Gastrocnemius medialis (tissue), 4 donors: ENCODE data around the gene RHOT2. TPM values are rescaled to one million over a fixed set of nuclear protein-coding genes. Genes with fewer than 3 reads are reported as not detected.

Experiments
- ATAC-seq, 2 donors: fragments of 150-250 bp; one replicate each; pipeline ENCODE4 v1.9.1; 2016
- DNase-seq, 2 donors: peaks; one replicate each; pipeline ENCODE4 v3.0.0-alpha.2; 2019
- H3K27ac ChIP-seq, 4 donors: fragments of 200-600 bp; sonication (generic); 1 replicate in 1 of 4; 2 replicates in 3 of 4; pipeline ENCODE4 v1.5.1; 2016 to 2018; ENCODE audit warnings: mild to moderate bottlenecking in 2 of 4, moderate library complexity in 1 of 4
- H3K27me3 ChIP-seq, 3 donors: fragments of 200-600 bp; sonication (generic) in 2 of 3; 1 replicate in 1 of 3; 2 replicates in 2 of 3; pipeline versions ENCODE4 v1.5.1 to v1.6.0; 2016 to 2019; ENCODE audit warnings: mild to moderate bottlenecking in 1 of 3, moderate library complexity in 1 of 3
- H3K36me3 ChIP-seq, 2 donors: fragments of 200-600 bp; sonication (generic) in 1 of 2; one replicate each; pipeline ENCODE4 v1.5.1; 2017 to 2018
- H3K4me1 ChIP-seq, 2 donors: fragments of 200-600 bp; sonication (generic) in 1 of 2; one replicate each; pipeline ENCODE4 v1.5.1; 2016 to 2017; ENCODE audit warnings: mild to moderate bottlenecking in 2 of 2
- H3K4me3 ChIP-seq, 4 donors: fragments of 200-600 bp; sonication (generic) in 3 of 4; 1 replicate in 1 of 4; 2 replicates in 3 of 4; pipeline ENCODE4 v1.5.1; 2016 to 2019; ENCODE audit warnings: mild to moderate bottlenecking in 2 of 4
- H3K9me3 ChIP-seq, 3 donors: fragments of 200-600 bp; sonication (generic) in 2 of 3; 1 replicate in 1 of 3; 2 replicates in 2 of 3; pipeline ENCODE4 v1.5.1; 2016 to 2019
- POLR2A ChIP-seq, 2 donors: fragments of 450-650 bp; IDR thresholded peaks; one replicate each; pipeline ENCODE4 v1.6.1; 2017; ENCODE audit warnings: antibody characterized with exemption in 2 of 2, mild to moderate bottlenecking in 2 of 2, moderate library complexity in 2 of 2
- in situ Hi-C, 4 donors: fragments of 200-750 bp; cut with MboI; loops; one replicate each; pipeline versions ENCODE4 v1.15.0 to v1.8.0; 2017; ENCODE audit warnings: low sequenced_read_pairs in 4 of 4
- intact Hi-C: fragments of 100-400 bp; cut with DNase I; formaldehyde crosslinking; loops from one replicate; pipeline ENCODE4 v1.15.1; 2023; ENCODE audit warnings: low total_unique reads
- total RNA-seq, 4 donors: library from RNA; depleted of rRNA; stranded (reverse); fragments of >200 nt; gene quantifications; one replicate each; pipeline versions ENCODE4 v1.1.0 to v1.2.3, GENCODE V29; 2016
- TF ChIP-seq, protein P1 (sequence below), 5 experiments: fragments of 450-650 bp in 3 of 5; fragments of 200-600 bp in 2 of 5; sonication (generic) in 2 of 5; IDR thresholded peaks in 4 of 5; conservative IDR thresholded peaks in 1 of 5; 1 replicate in 4 of 5; 2 replicates in 1 of 5; pipeline ENCODE4 v1.5.1; 2016 to 2019; ENCODE audit warnings: antibody characterized with exemption in 5 of 5, mild to moderate bottlenecking in 3 of 5, moderate library complexity in 3 of 5

The RHOT2 gene
- total RNA-seq, 4 donors from 2014 or later = 20.9 to 41.6 (median 27.3) TPM

DNA sequence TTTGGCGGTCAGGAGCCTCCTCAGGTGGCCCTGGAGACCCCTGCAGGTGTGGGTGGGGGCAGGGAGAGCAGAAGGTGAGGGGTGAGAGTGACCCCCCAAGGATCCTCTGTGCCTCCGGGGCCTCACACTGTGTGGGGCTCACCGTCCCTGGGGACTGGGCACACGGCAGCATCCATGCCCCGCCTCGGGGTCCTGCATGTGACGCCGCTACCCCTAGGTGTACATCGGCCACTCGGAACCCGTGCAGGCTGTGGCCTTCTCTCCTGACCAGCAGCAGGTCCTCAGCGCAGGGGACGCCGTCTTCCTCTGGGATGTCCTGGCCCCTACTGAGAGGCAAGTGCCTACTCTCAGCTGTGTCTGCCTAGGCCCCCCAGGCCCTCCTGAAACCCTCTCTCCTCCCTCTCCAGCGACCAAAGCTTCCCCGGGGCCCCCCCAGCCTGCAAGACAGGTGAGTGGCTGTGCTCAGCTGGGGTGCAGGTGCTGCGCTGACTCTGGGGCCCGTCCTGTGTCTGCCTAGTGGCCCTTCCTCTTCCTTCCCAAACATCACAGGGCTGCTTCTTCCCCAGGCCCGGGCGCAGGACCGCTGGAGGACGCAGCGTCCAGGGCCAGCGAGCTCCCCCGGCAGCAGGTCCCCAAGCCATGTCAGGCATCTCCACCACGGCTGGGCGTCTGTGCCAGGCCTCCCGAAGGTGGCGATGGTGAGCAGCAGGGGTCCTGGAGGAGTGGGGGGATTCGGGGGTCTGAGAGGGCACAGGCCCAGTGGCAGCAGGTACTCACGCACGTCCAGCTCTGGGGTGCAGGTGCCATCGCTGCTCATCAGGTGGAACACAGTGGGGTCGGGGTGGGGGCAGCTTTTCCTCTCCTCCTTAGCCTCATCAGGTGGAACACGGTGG is 9.0 kb upstream of the RHOT2 start:
- no peaks in the 10 kb centered on the region for H3K36me3 ChIP-seq
- no peak for DNase-seq
- no peak overlapping the region for H3K27ac ChIP-seq
- in situ Hi-C loops (no loop called here), intact Hi-C loops (no loop called here)
- no peaks in the 10 kb centered on the region for H3K9me3 ChIP-seq
- H3K4me3 ChIP-seq = no peak overlapping the region
- ATAC-seq = no peak
- no peak for TF ChIP-seq POLR2A (IDR thresholded peaks at IDR 0.05)
- TF ChIP-seq, protein P1, sequence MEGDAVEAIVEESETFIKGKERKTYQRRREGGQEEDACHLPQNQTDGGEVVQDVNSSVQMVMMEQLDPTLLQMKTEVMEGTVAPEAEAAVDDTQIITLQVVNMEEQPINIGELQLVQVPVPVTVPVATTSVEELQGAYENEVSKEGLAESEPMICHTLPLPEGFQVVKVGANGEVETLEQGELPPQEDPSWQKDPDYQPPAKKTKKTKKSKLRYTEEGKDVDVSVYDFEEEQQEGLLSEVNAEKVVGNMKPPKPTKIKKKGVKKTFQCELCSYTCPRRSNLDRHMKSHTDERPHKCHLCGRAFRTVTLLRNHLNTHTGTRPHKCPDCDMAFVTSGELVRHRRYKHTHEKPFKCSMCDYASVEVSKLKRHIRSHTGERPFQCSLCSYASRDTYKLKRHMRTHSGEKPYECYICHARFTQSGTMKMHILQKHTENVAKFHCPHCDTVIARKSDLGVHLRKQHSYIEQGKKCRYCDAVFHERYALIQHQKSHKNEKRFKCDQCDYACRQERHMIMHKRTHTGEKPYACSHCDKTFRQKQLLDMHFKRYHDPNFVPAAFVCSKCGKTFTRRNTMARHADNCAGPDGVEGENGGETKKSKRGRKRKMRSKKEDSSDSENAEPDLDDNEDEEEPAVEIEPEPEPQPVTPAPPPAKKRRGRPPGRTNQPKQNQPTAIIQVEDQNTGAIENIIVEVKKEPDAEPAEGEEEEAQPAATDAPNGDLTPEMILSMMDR (IDR thresholded peaks at IDR 0.05 in 4 of 5, conservative IDR thresholded peaks at IDR 0.05 in 1 of 5) = no peak
- H3K27me3 ChIP-seq = no peaks in the 10 kb centered on the region
- H3K4me1 ChIP-seq = peaks cover 0 to 10% of the 10 kb centered on the region in 2 donors

DNA sequence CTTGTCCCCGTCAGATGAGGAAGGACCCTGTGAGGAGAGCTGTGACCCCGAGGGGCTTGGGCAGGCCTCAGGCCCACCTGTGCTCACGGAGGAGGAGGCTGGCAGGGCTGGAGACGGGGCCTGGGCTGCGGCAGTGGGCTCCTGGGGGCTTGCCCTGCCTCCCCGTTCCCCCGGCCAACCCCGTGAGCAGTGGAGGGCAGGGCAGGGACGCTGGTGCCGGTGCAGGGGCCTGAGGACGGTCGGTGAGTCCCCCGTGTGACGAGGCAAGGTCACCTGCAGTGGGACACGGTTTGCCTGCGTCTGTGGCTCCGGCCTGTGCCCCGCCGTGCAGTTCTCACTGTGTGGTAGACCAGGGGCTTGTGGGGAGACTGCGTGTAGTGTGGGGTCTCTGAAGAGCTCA is 8.3 kb upstream of the RHOT2 start:
- H3K4me3 ChIP-seq = no peak overlapping the region
- in situ Hi-C loops = no loop called here
- H3K9me3 ChIP-seq = no peaks in the 10 kb centered on the region
- peaks cover 0 to 10% of the 10 kb centered on the region in 2 donors for H3K4me1 ChIP-seq
- ATAC-seq = no peak
- no peak for DNase-seq
- no peaks in the 10 kb centered on the region for H3K27me3 ChIP-seq
- H3K36me3 ChIP-seq = no peaks in the 10 kb centered on the region
- intact Hi-C loops = loop anchor here (1.0 kb wide), 3 partner anchors 10 to 80 kb away; partner anchors contain the start of genes RAB40C and WDR90
- no peak overlapping the region for H3K27ac ChIP-seq
- TF ChIP-seq, protein P1 (IDR thresholded peaks at IDR 0.05 in 4 of 5, conservative IDR thresholded peaks at IDR 0.05 in 1 of 5) = no peak
- TF ChIP-seq POLR2A (IDR thresholded peaks at IDR 0.05) = no peak

DNA sequence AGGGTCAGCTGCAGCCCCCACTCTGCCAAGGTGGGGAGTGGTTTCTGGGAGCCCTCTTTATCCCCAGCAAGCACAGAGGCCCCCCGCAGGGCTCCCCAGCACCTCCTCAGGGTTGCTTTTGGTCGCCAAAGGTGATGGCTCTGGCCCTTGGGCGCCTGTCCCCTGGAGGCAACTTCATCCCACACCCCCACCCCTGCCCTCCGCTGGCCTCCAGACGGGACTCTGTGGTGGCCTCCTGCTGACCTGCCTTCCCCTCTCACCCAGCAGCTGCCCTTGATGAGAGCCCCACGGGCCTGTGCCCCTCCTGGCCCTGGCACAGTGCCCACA is 7.8 kb upstream of the RHOT2 start:
- Histone ChIP-seq H3K4me1 (peaks cover 0 to 10% of the 10 kb centered on the region in 2 donors), H3K36me3 (no peaks in the 10 kb centered on the region), H3K9me3 (no peaks in the 10 kb centered on the region), H3K27me3 (no peaks in the 10 kb centered on the region), H3K4me3 (peak overlapping the region in 2 of 4 donors; percentile 30 to 41), H3K27ac (peak overlapping the region; percentile 45 to 77 (median 68))
- TF ChIP-seq POLR2A (IDR thresholded peaks at IDR 0.05) = no peak
- TF ChIP-seq, protein P1 (IDR thresholded peaks at IDR 0.05 in 4 of 5, conservative IDR thresholded peaks at IDR 0.05 in 1 of 5) = no peak
- in situ Hi-C loops (no loop called here), intact Hi-C loops (loop anchor here (1.0 kb wide), 3 partner anchors 11 to 81 kb away; partner anchors contain the start of genes RAB40C and WDR90)
- ATAC-seq = no peak
- DNase-seq = no peak

DNA sequence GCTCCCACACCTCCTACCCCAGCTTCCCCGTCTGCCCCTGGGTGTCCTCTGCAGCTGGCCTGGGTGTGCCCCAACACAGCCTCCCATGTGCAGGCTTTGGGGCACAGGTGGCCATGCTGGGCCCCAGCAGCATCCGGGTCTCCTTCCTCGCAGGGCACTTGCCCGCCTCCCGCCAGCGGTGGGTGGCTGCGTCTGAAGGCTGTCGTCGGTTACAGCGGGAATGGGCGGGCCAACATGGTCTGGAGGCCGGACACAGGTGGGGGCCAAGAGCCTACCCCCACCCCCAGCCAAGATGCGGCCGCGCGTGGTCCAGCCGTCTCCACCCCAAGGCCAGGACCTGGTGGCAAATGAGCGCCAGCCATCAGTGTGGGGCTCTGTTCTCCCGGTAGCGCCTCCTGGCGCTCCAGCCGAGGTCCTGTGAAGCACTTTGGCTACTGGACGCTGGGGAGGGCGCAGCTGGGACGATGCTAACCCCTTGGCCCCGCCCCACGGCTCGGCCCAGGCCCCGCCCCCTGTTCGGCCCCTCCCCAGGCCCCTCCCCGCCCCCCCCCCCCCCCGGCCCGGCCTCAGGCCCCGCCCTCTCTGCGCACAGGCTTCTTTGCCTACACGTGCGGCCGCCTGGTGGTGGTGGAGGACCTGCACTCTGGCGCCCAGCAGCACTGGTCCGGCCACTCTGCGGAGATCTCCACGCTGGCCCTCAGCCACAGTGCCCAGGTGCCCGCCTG is 7.3 kb upstream of the RHOT2 start:
- Histone ChIP-seq H3K36me3 (no peaks in the 10 kb centered on the region), H3K27ac (peak overlapping the region; percentile 62 to 77 (median 74)), H3K4me3 (peak overlapping the region; percentile 11 to 48 (median 36)), H3K4me1 (peaks cover 0 to 10% of the 10 kb centered on the region in 2 donors), H3K9me3 (no peaks in the 10 kb centered on the region), H3K27me3 (no peaks in the 10 kb centered on the region)
- intact Hi-C loops = loop anchor here (1.0 kb wide), 4 partner anchors 11 to 81 kb away; partner anchors contain the start of genes RAB40C and WDR90
- TF ChIP-seq, protein P1 (IDR thresholded peaks at IDR 0.05 in 4 of 5, conservative IDR thresholded peaks at IDR 0.05 in 1 of 5) = peak; percentile 21 to 78 (median 74)
- peak in 1 of 2 donors; percentile 1 for TF ChIP-seq POLR2A (IDR thresholded peaks at IDR 0.05)
- DNase-seq = peak; percentile 66 to 87
- in situ Hi-C loops = no loop called here
- peak; percentile 82 to 91 for ATAC-seq
